Measurements from ENCODE around the gene TBC1D19. TPM values are rescaled to one million over a fixed set of nuclear protein-coding genes. Genes with fewer than 3 reads are reported as not detected.
"Not testable (repeated sequence)": the region's sequence is repeated elsewhere in the genome, so short reads cannot be mapped to it uniquely, and the experiment has no call there.

The TBC1D19 gene
- polyA plus RNA-seq, 3 donors, result 17.9 to 22.7 (median 20.6) TPM

DNA sequence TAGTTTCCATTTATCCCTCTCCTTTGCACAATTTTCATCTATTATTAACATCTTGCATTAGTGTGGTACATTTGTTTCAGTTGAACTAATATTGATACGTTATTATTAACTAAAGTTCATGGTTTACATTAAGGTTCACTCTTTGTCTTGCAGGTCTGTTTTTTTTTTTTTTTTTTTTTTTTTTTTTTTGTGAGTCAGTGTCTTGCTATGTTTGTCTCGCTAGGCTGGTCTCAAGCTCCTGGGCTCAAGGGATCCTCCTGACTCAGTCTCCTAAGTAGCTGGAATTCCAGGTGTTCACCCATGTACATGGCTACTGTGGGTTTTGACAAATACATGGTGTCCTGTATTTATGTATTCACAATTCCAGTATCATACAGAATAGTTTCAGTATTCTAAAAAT lies 6.8 kb downstream of the TBC1D19 start:
- DNase-seq (ENCODE audit: extremely low read depth in 1 of 11, low read depth in 9 of 11, low spot score in 4 of 11), result no peak

- DNase-seq (ENCODE audit: extremely low read depth in 1 of 11, low read depth in 9 of 11, low spot score in 4 of 11), result not testable (repeated sequence)
These were observed 9.7 kb downstream of the TBC1D19 start for GRCh38 chr4:26593557-26593956.

- DNase-seq (ENCODE audit: extremely low read depth in 1 of 11, low read depth in 9 of 11, low spot score in 4 of 11), result no peak
These were observed 10.5 kb downstream of the TBC1D19 start for GRCh38 chr4:26594371-26594770.

- no peak for DNase-seq (ENCODE audit: extremely low read depth in 1 of 11, low read depth in 9 of 11, low spot score in 4 of 11)
These were observed 10.9 kb downstream of the TBC1D19 start for GRCh38 chr4:26594778-26595177.

DNA sequence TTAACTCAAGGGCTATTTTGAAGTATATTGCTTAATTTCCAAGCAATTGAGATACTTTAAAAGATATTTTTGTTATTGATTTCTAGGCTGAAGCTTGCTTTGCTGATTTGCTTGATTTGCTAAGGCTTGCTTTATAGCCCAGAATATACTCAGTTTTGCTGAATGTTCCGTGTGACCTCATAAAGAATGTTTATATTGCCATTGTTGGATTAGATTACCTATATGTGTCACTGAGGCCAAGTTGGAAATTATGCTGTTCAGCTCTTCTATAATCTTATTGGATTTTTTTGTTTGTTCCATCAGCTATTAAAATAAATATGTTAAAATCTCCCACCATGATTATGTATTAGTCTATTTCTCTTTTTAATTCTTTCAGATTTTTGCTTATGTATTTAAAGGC lies 13.0 kb downstream of the TBC1D19 start:
- no peak for DNase-seq (ENCODE audit: extremely low read depth in 1 of 11, low read depth in 9 of 11, low spot score in 4 of 11)

- DNase-seq (ENCODE audit: extremely low read depth in 1 of 11, low read depth in 9 of 11, low spot score in 4 of 11), result no peak
These were observed 17.3 kb downstream of the TBC1D19 start for GRCh38 chr4:26601204-26601603.

DNA sequence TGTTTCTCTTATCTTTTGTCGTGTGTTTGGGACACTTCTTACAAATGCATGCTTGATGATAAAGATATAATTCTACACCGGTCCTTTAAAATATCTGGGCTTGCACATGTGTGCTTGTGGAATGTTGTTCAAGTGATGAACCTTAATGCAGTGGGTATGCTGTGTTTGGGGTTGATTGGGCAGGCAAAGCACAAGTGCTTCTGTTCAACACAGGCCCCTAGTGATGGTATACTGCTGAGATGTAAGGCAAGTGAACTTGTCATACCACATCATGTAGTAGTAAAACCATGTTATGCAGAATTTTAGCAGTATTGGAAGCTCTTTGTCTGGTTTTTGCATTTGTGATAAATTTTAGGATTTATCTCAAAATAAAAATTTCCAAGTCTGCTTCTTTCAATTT lies 23.9 kb downstream of the TBC1D19 start:
- DNase-seq (ENCODE audit: extremely low read depth in 1 of 11, low read depth in 9 of 11, low spot score in 4 of 11), result no peak

GRCh38 chr4:26609391-26609790 lies 25.5 kb downstream of the TBC1D19 start:
- no peak for DNase-seq (ENCODE audit: extremely low read depth in 1 of 11, low read depth in 9 of 11, low spot score in 4 of 11)

GRCh38 chr4:26609868-26610267 lies 26.0 kb downstream of the TBC1D19 start:
- DNase-seq (ENCODE audit: extremely low read depth in 1 of 11, low read depth in 9 of 11, low spot score in 4 of 11), result no peak

GRCh38 chr4:26611372-26611771 lies 27.5 kb downstream of the TBC1D19 start:
- DNase-seq (ENCODE audit: extremely low read depth in 1 of 11, low read depth in 9 of 11, low spot score in 4 of 11), result no peak

DNA sequence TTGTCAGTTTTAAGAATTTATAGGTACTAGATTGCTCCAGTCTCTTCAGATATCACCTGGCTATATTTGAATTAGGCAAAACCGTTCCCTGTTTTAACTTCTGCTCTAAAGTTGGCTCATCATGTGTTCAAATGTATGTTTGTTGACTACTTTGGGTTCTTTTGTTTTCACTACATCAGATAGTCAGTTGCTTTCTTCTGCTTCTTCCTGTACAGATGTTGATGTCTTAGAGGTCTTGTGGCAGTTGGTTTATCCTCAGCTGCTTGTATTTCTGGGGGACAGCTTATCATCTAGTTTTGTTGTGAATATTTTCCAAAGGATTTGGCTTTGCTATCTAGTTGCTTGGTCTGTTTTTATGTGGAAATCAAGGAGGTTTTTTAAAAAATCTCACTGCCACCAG lies 28.0 kb downstream of the TBC1D19 start:
- DNase-seq (ENCODE audit: extremely low read depth in 1 of 11, low read depth in 9 of 11, low spot score in 4 of 11), result no peak

DNA sequence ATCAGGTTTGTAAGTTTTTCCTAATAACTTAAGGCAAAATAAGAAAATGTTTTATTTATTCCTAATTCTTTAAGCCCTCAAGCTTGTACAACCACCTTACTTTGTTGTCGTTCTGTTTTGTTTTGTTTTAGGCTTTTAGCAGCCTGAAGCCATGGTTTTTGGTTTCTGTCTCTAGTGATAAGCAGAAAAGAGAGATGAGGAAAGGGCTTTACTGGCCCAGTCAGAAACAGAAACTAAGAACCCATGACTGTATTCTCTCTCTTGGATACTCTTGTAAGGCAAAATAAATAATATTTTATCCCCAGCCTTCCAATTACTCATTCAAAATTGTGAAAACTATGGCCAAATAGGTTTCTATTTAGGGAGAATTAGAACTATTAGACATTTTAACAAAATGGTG lies 29.4 kb downstream of the TBC1D19 start:
- no peak for DNase-seq (ENCODE audit: extremely low read depth in 1 of 11, low read depth in 9 of 11, low spot score in 4 of 11)

GRCh38 chr4:26613735-26614134 lies 29.9 kb downstream of the TBC1D19 start:
- DNase-seq (ENCODE audit: extremely low read depth in 1 of 11, low read depth in 9 of 11, low spot score in 4 of 11), result no peak

GRCh38 chr4:26619784-26620183 lies 35.9 kb downstream of the TBC1D19 start:
- no peak for DNase-seq (ENCODE audit: extremely low read depth in 1 of 11, low read depth in 9 of 11, low spot score in 4 of 11)

DNA sequence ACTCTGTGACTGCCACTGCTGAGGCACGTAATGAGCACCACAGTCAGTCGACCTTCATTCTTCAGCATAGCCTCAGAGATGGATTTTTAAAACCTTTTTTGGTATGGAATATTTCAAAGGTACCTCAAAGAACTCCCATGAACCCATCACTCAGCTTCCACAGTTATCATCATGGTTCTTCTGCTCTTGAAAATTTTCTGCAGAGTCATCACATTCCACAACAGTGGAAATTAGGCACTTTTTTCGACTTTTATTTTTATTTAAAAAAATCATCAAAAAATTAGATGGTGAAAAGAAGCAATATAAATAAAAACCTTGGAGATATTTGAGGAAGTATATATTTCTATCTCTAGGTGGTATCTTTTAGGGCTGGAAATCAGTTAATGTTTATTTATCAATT lies 37.5 kb downstream of the TBC1D19 start:
- DNase-seq (ENCODE audit: extremely low read depth in 1 of 11, low read depth in 9 of 11, low spot score in 4 of 11), result no peak

GRCh38 chr4:26622913-26623312 lies 39.0 kb downstream of the TBC1D19 start:
- DNase-seq (ENCODE audit: extremely low read depth in 1 of 11, low read depth in 9 of 11, low spot score in 4 of 11), result no peak

GRCh38 chr4:26626658-26627057 lies 42.8 kb downstream of the TBC1D19 start:
- DNase-seq (ENCODE audit: extremely low read depth in 1 of 11, low read depth in 9 of 11, low spot score in 4 of 11), result not testable (repeated sequence)

- no peak for DNase-seq (ENCODE audit: extremely low read depth in 1 of 11, low read depth in 9 of 11, low spot score in 4 of 11)
These were observed 49.0 kb downstream of the TBC1D19 start for GRCh38 chr4:26632916-26633315.

DNA sequence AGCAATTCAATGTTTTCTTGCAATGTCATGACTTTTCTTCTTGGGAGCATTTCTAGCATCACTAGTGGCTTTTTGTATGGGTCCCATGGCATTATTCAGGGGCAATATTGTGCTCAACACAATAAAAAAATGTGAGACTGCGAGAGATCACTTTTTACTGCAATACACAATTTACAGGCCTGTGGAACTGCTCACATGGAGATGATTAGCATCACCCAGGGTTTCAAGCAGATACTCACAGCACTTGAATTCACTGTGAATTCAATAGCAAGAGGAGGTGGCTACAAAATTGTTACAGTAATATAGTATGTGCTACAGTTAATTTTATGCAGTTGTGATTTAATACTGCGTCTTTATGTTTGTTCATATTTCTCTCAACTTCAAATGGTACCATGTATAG lies 50.4 kb downstream of the TBC1D19 start:
- DNase-seq (ENCODE audit: extremely low read depth in 1 of 11, low read depth in 9 of 11, low spot score in 4 of 11), result no peak

DNA sequence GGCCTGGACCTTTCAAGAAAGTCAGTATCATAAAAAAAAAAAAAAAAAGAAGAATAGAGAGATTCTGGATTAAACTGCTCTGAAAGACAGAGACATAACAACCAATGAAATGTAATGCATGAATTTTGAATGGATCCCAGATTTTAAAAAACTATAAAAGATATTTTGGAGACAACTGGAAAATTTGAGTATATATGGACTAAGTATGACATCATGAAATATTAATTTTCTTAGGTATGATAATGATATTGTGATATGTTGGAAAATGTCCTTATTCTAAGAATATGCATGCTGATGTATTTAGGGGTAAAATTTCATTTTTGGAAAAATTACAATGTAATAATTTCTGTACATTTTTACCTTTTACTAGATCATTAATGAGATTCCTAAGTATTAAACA lies 52.6 kb downstream of the TBC1D19 start:
- no peak for DNase-seq (ENCODE audit: extremely low read depth in 1 of 11, low read depth in 9 of 11, low spot score in 4 of 11)

- DNase-seq (ENCODE audit: extremely low read depth in 1 of 11, low read depth in 9 of 11, low spot score in 4 of 11), result not testable (repeated sequence)
These were observed 56.8 kb downstream of the TBC1D19 start for GRCh38 chr4:26640639-26641038.

Data from renal cortex interstitium (tissue), 11 donors.